Inflammatory macrophage treated with lipopolysaccharide for 1 hour (primary cell): Measurements from ENCODE around the gene SLIT3.

Experiments
- DNase-seq, 2 donors: peaks; one replicate each; pipeline ENCODE4 v3.0.0-alpha.2; 2020 to 2022

The SLIT3 gene

DNA sequence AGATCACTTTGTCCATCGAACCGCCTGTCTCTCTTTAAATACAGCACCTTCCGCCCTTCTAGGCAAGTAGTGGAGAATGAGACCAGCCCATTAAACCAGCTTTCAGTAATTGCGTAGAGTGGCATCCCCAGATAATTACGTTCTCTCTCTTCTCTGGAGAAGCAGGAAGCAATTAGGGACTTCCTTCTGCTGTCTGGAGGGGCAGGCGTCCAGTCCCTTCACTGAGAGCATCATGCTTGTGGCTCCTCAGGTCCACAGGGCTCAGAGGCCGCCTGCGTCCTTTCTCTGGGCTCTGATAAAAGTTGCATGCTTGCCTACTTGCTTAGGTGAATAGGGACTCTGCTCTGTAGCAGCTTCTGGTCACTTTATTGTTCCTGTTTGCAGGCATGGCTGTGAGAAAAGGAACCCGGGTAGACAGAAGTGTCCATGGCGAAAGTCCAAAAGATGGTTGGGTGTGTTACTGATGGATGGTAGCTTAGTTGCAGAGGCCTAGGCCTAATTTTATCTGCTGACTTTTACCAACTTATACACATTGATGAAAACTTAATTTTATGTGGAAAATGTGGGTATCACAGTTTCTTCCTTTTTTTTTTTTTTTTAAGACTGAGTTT is 422.7 kb downstream of the SLIT3 start:
- DNase-seq: no peak

DNA sequence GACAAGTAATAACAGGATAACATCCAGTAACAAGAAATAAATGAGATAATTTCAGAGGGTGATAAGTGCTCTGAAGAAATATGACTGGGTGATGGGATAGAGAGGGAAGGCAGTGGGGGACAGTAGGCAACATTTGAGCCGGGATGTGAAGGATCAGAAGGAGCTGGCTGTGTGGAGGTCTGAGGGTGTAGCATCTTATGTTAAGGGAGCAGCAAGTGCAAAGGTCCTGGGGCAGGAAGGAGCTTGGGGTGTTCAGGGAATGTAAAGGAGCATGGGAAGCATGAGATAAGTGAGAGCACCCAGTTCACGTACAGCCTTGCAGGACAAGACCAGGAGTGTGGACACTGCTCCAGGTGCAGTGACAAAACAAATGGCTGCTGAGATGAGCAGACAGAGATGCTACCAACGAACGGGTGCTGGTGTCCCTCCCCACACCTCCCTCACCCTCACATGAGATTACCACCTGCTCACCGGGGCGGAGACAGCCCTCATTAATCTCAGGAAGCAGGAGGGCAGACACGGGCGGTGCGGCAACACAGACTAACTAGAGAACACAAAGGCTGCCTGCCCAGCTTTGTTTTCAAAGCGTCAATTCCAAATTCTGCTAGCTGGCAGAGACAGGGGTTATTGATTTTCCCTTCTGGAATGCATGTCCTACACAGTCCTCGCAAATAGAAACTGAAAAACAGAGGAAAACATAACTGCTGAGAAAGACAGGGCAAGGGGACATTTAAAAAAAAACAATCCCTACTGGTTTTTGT is 423.6 kb downstream of the SLIT3 start:
- DNase-seq: no peak

DNA sequence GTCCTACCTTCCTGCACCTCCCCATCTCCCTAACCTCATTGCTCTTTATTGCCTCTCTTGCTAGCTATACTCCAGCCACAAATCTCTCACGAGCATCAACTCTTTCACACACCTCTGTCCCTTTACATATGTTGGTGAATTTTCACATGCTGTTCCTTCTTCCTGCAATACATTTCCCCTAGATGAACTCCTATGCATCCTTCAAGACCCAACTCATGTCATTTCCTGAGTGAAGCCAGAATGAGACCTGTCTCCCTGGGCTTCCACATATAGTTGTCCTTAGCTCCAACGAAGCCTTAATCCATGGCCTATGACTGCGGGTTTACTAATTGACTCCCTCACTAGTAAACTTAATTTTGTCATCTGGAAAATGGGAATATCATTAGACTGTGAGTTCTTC is 424.5 kb downstream of the SLIT3 start:
- DNase-seq: no peak

DNA sequence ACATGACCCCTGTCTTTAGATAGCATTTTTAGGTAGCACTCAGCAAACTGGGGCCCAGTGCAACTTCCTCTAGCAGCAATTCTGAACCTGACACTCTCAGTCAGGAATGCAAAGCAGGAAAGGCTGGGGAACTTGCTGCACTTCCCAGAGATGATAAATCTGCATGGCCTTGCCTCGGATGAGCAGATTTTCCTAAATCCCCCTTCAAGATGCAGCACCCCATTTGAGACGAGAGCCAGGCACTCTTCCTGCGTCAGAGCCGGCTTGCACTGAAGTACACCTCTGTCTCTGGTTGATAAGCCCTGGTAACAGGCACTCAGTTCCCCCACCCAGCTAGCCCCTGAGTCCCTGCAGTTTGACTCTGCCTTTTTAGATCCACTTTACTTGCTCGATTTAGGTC is 425.1 kb downstream of the SLIT3 start:
- DNase-seq: no peak

DNA sequence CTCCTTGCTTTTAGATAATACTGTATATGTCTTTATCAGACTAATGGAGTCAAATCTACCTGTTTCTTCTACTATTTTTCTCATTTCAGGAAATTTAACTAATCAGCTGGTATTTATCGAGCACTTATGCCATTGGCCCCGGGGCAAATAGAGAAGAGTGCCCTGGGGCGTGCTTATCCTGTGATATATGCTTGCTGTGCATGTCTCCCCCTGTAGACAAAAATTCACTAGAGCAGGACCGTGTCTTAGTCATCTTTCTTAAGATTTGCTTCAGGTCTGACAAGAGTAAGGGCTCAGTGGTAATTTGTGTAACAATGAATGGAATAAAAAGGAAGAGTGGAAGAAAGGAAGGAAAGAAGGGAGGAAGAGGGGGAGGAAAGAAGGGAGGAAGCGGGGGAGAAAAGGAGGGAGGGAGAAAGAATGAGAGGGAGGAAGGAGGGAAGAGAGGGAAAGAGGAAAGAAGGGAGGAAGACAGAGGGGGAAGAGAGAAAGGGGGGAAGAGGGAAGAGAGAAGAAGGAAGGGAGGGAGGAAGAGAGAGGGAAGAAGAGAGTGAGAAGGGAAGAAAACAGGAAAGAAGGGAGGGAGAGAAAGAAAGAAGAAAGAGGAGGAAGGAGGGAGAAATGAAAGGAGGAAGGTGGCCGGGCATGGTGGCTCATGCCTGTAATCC is 426.1 kb downstream of the SLIT3 start:
- no peak for DNase-seq

DNA sequence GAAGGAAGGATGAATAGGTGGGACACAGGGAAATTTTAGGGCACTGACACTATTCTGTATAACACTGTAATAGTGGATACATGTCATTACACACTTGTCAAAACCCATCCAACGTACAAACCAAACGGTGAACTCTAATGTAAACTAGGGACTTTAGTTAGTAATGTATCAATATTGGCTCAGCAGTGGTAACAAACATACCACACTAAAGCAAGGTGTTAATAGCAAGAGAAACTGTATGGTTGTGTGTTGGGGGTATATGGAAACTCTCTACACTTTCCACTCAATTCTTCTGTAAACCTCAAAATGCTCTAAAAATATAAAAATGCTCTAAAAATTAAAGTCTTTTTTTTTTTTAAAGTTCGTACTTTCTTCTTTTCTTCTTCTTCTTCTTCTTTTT is 428.7 kb downstream of the SLIT3 start:
- DNase-seq: no peak

DNA sequence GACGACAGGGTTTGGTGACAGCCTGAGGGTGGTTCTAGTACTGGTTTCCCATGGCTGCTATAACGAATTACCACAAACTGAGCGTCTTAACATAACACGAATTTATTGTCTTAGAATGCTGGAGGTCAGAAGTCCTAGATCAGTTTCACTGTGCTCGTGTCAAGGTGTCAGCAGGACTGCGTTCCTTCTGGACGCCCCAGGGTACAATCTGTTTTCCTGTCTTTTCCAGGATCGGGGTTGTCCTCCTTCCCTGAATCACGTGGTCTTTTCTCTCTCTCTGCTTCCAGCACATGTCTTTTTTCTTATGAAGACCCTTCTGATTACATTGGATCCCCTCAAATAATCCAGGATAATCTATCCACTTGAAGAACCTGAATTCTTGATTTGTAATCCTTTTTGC is 430.0 kb downstream of the SLIT3 start:
- no peak for DNase-seq

DNA sequence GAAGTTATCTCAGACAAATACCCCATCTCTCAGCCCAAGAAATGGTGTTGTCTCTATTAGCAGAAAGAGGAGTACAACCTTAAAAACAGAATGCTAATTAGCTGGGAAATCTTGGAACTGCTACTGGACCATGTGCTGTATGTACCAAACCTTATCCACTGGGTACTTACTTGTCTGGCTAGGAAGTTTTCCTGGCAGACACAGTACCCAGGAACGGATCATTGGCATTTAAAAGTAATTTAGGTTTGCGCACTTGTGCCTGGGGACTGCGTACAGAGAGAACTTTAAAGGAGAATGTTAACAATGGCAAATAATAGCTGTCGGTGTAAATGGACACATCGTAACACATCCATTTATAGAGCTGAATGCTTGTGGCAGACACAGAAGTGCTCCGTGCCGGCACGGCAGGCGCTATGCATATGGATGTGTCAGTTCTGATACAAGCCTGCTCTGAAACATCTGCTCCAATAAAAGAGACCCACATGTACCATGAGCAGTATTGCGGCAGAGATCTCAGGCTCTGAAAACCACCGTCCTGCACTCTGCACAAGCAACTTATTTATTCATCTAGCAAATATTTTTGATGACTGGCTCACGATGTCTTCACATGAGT is 431.2 kb downstream of the SLIT3 start:
- DNase-seq: no peak

DNA sequence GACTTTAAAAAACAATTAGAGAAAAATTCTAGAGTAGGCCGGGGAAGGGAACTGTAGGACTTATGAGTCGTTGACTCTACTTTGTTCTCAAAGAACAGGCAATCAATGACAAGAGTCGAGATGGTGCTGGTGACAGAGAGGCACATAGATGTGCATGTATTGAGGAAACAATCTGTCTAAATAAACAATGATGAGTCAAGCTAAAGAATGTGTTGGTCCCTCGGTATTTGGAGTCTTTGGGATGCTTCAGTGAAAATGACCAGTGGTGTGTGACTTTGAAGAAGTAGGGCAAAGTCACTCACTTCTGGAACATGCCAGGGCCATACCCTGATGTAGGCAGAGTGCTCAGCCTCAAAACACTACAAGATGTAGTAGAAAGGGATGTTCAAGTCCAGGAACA is 433.7 kb downstream of the SLIT3 start:
- no peak for DNase-seq

DNA sequence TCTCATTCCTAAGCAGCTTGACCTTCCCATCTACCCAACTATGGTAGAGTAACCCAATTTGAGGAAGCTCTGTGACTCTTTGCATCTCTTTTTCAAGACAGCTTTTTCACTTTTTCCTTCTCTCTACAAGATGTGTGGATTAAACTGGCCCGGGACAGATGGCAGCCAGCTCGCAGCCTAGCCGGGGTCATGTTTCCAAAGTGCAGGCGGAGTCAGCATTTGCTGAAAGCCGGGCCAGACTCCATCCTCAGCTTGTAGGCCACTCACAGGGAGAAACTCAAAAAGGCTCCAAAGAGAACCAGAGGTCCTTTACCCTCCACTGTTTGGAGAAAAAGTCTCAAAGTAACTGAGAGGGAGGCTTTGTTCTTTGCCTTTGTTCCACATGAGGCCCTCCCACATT is 435.0 kb downstream of the SLIT3 start:
- no peak for DNase-seq

DNA sequence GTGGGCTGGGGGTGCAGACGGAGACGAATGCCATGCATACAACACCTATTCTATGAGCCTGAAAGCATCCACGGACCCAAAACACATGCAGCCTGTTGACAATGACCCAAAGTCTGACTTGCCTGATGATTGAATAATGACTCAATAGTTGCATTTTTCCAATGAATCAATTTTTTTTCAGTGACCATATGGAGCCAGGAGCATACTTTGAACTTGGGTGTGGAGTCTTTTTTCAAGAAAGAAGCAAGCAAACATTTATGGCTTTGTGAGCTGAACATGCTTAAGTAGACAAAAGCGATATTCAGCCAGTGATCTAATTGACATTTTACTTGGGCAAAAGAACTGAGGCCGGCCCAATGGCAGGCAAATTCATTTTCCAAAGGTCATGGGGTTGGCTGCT is 437.9 kb downstream of the SLIT3 start:
- DNase-seq: no peak

DNA sequence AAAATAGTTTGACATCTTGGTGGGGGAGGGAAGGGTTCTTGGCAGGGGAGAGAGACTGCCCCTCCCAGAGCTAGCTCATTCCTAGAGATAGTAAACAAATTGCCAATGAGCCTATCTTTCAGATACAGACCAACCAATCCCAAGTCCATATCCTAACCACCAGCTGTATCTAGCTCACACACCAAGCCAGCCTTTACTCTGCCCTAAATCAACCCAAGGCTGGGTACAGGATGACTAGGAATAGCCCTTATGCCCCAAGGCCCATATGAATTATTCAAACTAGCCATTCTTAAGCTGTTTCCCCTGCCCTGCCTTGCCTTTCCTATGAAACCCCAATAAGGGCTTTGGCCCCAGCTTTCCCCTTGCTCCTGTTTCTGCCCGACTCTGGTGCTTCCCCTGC is 440.4 kb downstream of the SLIT3 start:
- no peak for DNase-seq

DNA sequence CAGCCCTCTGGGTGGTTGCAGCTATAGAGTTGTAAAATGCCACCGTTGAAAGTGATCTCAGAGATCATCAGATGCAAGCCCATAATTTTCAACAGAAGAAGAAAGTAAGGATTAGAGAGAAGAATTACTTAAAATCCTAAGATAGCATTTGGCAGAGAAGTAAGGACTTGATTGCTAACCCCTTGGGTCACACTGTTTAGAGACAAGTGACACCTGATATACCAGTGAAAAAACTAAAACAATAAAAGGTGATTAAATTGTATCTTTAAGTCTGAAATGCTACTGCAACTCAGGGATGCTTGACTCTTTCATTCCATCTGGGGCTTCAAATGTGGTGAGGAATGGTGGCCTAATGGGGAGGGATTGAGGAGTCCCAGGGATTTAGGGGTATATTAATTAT is 440.9 kb downstream of the SLIT3 start:
- no peak for DNase-seq

DNA sequence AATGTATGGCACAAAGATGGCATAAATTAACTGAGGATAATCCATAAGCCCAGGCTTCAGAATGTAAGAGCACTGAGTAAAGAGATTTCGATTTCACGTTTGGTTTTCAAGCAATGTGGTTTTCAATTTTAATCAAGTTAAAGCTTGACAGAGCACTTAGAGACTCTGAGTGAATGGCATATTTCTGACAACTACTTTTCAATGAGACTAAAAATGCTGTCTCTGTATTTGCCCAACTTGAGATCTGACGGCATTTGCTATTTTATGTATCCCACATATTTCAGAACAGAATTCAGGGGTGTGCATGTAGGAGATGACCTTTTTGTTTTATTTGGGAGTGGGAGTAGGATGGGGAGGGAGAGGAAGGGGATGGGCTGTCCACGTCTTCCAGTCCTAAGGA is 441.5 kb downstream of the SLIT3 start:
- DNase-seq: no peak

DNA sequence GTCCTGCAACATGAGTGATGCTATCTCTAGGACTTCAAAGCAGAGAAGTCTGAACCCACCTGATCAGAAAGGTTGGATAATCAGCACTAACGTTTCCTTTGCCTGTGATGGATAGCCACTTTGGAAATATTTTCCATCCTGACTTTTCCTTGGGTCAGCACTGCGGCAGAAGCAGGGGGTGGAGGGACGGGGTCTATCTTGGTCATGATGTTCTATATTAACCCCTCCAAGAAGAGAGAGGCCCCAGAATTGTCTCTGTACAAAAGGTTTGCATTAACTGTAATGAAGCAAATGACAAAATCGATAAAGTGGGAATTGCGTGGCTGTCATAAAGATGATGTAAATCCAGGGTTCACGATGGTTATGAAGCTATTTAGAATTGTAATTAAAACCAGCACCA is 441.9 kb downstream of the SLIT3 start:
- no peak for DNase-seq

DNA sequence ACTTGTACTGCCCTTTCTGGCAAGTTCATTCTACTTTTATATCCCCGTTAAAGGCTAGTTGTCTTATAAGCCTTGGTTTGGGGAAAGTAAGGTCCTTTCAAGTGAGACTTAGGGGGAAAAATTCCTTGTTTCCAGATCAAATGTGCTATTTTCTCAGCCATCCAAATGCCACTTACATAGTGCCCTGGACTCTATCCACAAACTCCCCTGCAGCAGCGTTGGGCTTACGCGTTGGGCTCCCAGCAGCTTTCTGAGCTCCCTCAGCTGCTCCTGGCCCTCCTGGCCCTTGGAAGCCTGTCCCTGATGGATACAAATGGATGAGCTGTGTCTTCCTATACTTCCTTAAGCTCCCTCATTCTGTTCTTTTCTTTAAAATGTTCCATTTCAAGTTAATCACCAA is 442.6 kb downstream of the SLIT3 start:
- no peak for DNase-seq

DNA sequence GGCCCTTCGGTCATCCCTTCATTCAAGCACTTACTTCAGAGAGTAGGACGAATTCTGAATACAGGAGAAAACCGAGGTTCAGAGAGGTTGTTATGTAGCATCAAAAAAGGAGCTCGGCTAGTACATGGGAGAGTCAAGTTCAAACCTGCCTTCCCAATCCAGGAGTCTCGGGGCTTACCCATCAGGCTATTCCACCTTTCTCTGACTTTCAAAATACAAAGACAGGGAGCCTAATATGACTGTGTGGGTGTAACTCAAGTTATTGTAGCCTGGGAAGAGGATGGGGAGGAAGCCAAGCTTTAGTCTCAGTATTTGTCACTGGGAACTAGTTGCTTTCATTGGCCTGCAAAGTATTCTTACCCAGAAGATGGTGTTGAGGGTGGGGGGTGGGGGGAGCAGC is 447.0 kb downstream of the SLIT3 start:
- DNase-seq: no peak

DNA sequence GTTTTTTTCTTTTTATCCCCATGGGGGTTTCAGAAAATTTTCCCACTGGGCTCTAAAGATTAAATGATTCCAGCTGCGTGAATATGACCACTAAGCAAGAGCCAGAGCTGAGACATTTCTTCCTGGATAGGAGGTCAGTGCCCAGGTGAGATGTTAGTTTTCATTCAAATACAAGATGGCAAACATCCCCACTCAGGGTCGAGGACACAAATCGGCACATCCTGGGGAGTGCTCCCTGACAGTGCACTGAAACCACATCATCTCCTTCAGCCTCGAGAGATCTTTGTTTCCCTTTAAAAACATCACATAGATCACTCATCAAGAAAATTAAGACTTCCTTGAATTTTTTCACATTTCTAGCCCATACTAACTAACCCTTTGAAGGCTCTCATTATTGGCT is 448.6 kb downstream of the SLIT3 start:
- no peak for DNase-seq

DNA sequence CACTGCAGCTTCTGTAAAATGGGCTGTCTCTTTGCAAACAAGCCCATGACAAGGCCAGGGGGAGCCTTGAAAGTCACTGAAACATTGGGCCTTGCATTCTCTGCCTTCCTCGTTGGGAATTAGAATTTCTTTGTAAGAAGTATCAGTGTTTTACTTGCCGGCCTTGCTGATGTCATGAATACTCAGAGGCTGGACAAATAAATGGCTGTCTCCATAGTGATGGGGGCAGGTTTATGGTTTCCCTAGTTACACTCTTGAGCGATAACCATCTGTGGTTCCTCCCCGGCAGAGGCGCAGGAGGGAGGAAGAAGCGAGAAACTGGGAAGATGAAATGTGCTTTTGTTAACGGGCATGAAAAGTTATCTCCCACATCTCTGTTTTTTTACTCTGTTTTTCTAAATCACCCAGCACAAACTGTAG is 449.0 kb downstream of the SLIT3 start:
- DNase-seq: peak; percentile 15 to 22

DNA sequence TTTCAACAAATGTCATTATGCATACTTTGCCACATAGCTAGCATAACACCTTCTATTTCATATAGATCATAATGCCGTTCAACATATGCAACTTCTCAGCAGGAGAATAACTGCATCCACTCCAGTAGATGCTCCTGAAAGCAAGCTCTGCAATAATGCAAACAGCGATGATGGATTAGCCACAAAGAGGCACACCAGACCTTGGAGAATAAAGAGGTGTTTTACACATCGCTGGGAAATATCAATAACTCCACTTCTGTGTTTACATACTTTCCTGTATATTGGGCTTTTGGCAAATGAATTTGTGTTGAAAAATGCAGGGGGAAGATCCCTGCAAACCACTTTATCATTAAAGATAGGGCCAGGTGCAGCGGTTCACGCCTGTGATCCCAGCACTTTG is 450.3 kb downstream of the SLIT3 start:
- DNase-seq: no peak

DNA sequence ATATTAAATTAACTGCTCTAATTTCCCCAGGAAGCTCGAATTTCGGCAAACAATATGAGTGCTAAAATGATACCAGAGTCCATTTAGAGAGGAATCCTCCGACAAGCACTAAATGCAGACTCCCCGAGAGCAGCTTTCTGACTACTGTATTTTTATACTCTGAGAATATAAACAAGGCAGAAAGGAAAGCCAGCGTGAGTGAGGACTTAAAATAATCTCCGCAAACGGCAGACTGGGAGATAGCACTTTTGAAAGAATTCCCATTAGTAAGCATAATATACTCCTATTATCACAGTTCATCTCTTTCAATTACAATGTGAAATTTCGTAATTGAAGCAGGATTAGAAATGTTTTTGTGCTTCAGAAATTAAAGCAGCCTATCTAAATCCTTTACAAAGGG is 452.4 kb downstream of the SLIT3 start:
- no peak for DNase-seq

DNA sequence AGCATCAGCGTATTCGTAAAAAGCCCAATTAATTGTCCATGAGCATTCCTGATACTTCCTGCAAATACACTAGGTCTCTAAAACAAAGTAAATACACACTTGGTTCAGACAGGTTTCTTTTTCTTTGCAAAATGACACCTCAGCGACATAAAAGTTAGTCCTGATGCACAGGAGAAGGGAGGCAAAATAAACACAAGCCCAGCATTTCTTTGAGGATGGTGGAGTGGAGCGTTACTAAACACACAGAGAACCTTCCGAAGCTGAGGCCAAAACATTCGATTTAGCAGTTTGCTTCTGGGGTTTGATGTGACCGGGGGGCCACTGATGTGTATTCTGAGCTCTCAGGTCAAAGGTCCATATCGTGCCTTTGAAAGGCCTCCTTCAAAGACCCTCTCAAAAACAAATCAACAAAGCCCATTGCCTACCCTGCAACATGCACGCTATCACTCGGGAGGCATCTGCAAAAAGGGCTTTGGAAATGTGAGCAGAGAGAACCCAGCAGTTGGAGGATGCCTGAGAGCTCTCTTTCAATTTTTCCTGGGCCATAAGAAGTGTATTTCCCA is 453.3 kb downstream of the SLIT3 start:
- DNase-seq: no peak

DNA sequence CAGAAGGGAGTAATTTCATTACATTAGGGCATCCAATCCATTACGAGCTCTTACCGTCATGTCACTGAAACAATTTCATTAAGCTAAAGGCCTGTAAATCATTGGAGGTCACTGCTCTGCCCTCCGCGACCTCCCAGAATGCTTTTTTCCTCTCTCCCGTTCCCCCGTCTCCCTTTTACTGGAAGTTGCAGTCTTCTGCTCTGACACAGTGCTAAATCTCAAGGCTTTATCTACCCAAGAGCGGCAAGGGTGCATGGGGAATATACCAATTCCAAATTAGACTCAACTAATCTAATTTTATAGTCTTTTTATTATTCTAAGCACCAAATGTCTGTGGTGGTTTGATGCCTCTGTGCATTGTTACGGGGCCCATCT is 456.0 kb downstream of the SLIT3 start:
- DNase-seq: no peak
